OCI-LY1 (cell line): ENCODE results near the gene GALNT18.

Experiments used
- CTCF ChIP-seq: fragments of 200-600 bp; sonication (generic), shearing (Covaris generic); IDR thresholded peaks from 2 replicates; pipeline ENCODE4 v1.5.1; 2017; ENCODE audit warnings: mild to moderate bottlenecking, antibody characterized with exemption, low read length, moderate library complexity, mixed read lengths
- EZH2 ChIP-seq: fragments of 200-600 bp; sonication (generic), shearing (Covaris generic); IDR thresholded peaks from 2 replicates; pipeline ENCODE4 v1.8.0; 2017; ENCODE audit warnings: borderline replicate concordance, mixed run types, mild to moderate bottlenecking, antibody characterized with exemption, low read length, moderate library complexity, mixed read lengths

GRCh38 chr11:11505190-11505589 is 116.6 kb downstream of the GALNT18 start:
- TF ChIP-seq EZH2 (no peak), CTCF (no peak)
